ENCODE measurements around the gene SUMF2. TPM values are rescaled to one million over a fixed set of nuclear protein-coding genes. Genes with fewer than 3 reads are reported as not detected.

SUMF2 gene
- total and polyA plus RNA-seq, 2 donors (not counting 3 experiments of a cell fraction or from before 2014, with no cell fraction given) = 91.3 to 110 TPM

GRCh38 chr7:56086761-56087160 is 22.7 kb downstream of the SUMF2 start:
- no peaks in the 10 kb centered on the region for H3K9me1 ChIP-seq (replicated peaks; ENCODE audit: control insufficient read depth, extremely low read depth, insufficient read depth, low read length)
- intact Hi-C loops (cut with micrococcal nuclease) = no loop called here
- BruUV-seq (replicated peaks) = no TSS peak
- FAIRE-seq = no peak
- H3K9ac ChIP-seq (replicated peaks; ENCODE audit: extremely low read depth, insufficient read depth, low read length) = no peak overlapping the region
- no peaks in the 10 kb centered on the region for H3K27me3 ChIP-seq (ENCODE audit: control insufficient read depth in 2 of 2, insufficient read depth in 2 of 2, low read length in 2 of 2)
- no peak overlapping the region for H3K4me2 ChIP-seq (ENCODE audit: insufficient read depth, low read length)
- H2AFZ ChIP-seq (ENCODE audit: low read depth, low read length) = no peak overlapping the region
- CTCF ChIA-PET = no interaction called here
- POLR2A ChIA-PET = no interaction called here
- H3K36me3 ChIP-seq (ENCODE audit: control insufficient read depth in 2 of 2, extremely low read depth in 1 of 2, insufficient read depth in 2 of 2, low read length in 2 of 2) = no peaks in the 10 kb centered on the region
- H3K9me3 ChIP-seq (replicated peaks; ENCODE audit: control insufficient read depth, insufficient read depth, low read length) = no peaks in the 10 kb centered on the region
- TF ChIP-seq EZH2 (IDR thresholded peaks at IDR 0.05; ENCODE audit: borderline replicate concordance, low read depth, low read length, severe bottlenecking) = no peak
- no peak for TF ChIP-seq POLR2AphosphoS5 (IDR thresholded peaks at IDR 0.05; ENCODE audit: insufficient read depth, low read depth, low read length)
- no peak for TF ChIP-seq FOS (IDR thresholded peaks at IDR 0.05; ENCODE audit: borderline replicate concordance, insufficient read depth, low read length)
- TF ChIP-seq POLR2A (IDR thresholded peaks at IDR 0.05; ENCODE audit: low read depth, low read length) = no peak
- TF ChIP-seq MYC (IDR thresholded peaks at IDR 0.05; ENCODE audit: low read depth, low read length) = no peak
- TF ChIP-seq GATA2 (IDR thresholded peaks at IDR 0.05; ENCODE audit: insufficient read depth, insufficient read length, low read depth, low read length) = no peak
- no peak for TF ChIP-seq JUN (IDR thresholded peaks at IDR 0.05; ENCODE audit: borderline replicate concordance, insufficient read depth, insufficient read length, low read depth)
- no peak for TF ChIP-seq CTCF (IDR thresholded peaks at IDR 0.05; ENCODE audit: extremely low read depth in 1 of 2, insufficient read depth in 1 of 2, low read depth in 1 of 2, low read length in 2 of 2)
- TF ChIP-seq, protein P1, sequence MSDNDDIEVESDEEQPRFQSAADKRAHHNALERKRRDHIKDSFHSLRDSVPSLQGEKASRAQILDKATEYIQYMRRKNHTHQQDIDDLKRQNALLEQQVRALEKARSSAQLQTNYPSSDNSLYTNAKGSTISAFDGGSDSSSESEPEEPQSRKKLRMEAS (IDR thresholded peaks at IDR 0.05; ENCODE audit: insufficient read depth, insufficient read length) = no peak
- no peak overlapping the region for H3K27ac ChIP-seq (ENCODE audit: insufficient read depth, low read depth, low read length)
- H3K4me1 ChIP-seq (ENCODE audit: control insufficient read depth, extremely low read depth, insufficient read depth, low read length) = no peaks in the 10 kb centered on the region
- H3K79me2 ChIP-seq (ENCODE audit: control insufficient read depth, insufficient read depth, low read length) = no peaks in the 10 kb centered on the region
- dilution Hi-C loops (cut with MboI; ENCODE audit: extremely low pct_ligation_motif_present, low sequenced_read_pairs) = no loop called here
- DNase-seq (ENCODE audit: low read depth, low spot score) = no peak
- no peak overlapping the region for H3K4me3 ChIP-seq (replicated peaks in 1 of 3; ENCODE audit: insufficient read depth in 1 of 3, low read depth in 1 of 3, low read length in 3 of 3)
- H4K20me1 ChIP-seq (replicated peaks; ENCODE audit: control insufficient read depth, extremely low read depth, insufficient read depth, low read length) = no peaks in the 10 kb centered on the region
